Breast epithelium (tissue), 4 donors: ENCODE results near the gene NUDT2. TPM values are rescaled to one million over a fixed set of nuclear protein-coding genes. Genes with fewer than 3 reads are reported as not detected.

Experiments
- DNase-seq, 2 donors: peaks; one replicate each; pipeline ENCODE4 v3.0.0-alpha.2; 2019; ENCODE audit warnings: low spot score in 2 of 2
- H3K27ac ChIP-seq, 2 donors: fragments of 200-600 bp; sonication (generic) in 1 of 2; one replicate each; pipeline ENCODE4 v1.5.1; 2016 to 2019; ENCODE audit warnings: mild to moderate bottlenecking in 1 of 2
- H3K27me3 ChIP-seq, 2 donors: fragments of 200-600 bp; sonication (generic) in 1 of 2; one replicate each; pipeline versions ENCODE4 v1.5.1 to v1.6.0; 2017 to 2019; ENCODE audit warnings: control low read depth in 1 of 2, mild to moderate bottlenecking in 1 of 2
- H3K36me3 ChIP-seq: fragments of 200-600 bp; one replicate; pipeline ENCODE4 v1.5.1; 2019
- H3K4me1 ChIP-seq, 2 donors: fragments of 200-600 bp; sonication (generic); one replicate each; pipeline ENCODE4 v1.5.1; 2016 to 2019; ENCODE audit warnings: control low read depth in 1 of 2
- H3K4me3 ChIP-seq, 3 donors: fragments of 200-600 bp; sonication (generic); 1 replicate in 2 of 3; 2 replicates in 1 of 3; pipeline ENCODE4 v1.5.1; 2016 to 2019; ENCODE audit warnings: mild to moderate bottlenecking in 3 of 3, moderate library complexity in 2 of 3
- H3K9me3 ChIP-seq, 2 donors: fragments of 200-600 bp; sonication (generic) in 1 of 2; one replicate each; pipeline ENCODE4 v1.5.1; 2016 to 2019; ENCODE audit warnings: control low read depth in 1 of 2
- POLR2A ChIP-seq: fragments of 450-650 bp; IDR thresholded peaks from one replicate; pipeline ENCODE4 v1.6.1; 2016; ENCODE audit warnings: antibody characterized with exemption, mild to moderate bottlenecking, moderate library complexity
- POLR2AphosphoS5 ChIP-seq, 3 donors: sonication (generic); formaldehyde crosslinking; IDR thresholded peaks; one replicate each; pipeline ENCODE4 v1.6.1; 2017; ENCODE audit warnings: antibody characterized with exemption in 3 of 3
- intact Hi-C: fragments of 100-400 bp; cut with DNase I; formaldehyde crosslinking; loops from one replicate; pipeline ENCODE4 v1.15.1; 2023; ENCODE audit warnings: low total_unique reads
- total RNA-seq, 3 donors: library from RNA; depleted of rRNA; stranded (reverse); fragments of >200 nt; gene quantifications; one replicate each; pipeline ENCODE4 v1.1.0, GENCODE V29; 2016
- TF ChIP-seq, protein P1 (sequence below), 3 donors: fragments of 450-650 bp; IDR thresholded peaks; one replicate each; pipeline ENCODE4 v1.5.1; 2016 to 2017; ENCODE audit warnings: antibody characterized with exemption in 3 of 3, mild to moderate bottlenecking in 3 of 3, moderate library complexity in 3 of 3

The NUDT2 gene
- total RNA-seq, 3 donors from 2014 or later: 20.0 to 22.0 (median 21.6) TPM

DNA sequence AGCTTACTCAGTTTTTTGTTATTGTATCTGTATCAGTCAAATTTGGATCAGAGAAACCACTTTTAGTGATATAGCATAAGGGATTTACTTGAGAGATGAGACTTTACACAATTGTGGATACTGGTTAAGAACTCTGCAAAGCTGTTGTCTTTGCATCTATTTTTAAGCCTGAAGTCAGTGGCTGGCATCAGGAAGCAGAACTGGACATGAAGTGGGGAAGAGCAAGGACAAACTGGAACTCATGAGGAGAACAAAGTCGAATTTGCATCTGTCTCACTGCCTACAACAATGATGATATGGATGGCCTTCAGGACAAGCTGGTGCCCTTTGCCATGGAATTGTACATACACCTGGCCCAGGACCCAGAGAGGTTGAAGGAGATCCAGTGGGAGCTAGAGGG is 63.1 kb downstream of the NUDT2 start:
- Histone ChIP-seq H3K4me1 (no peaks in the 10 kb centered on the region), H3K27me3 (no peaks in the 10 kb centered on the region), H3K27ac (no peak overlapping the region), H3K4me3 (no peak overlapping the region), H3K36me3 (no peaks in the 10 kb centered on the region), H3K9me3 (no peaks in the 10 kb centered on the region)
- intact Hi-C loops: no loop called here
- no peak for DNase-seq
- no peak for TF ChIP-seq POLR2A
- no peak for TF ChIP-seq POLR2AphosphoS5 (IDR thresholded peaks at IDR 0.05)
- TF ChIP-seq, protein P1, sequence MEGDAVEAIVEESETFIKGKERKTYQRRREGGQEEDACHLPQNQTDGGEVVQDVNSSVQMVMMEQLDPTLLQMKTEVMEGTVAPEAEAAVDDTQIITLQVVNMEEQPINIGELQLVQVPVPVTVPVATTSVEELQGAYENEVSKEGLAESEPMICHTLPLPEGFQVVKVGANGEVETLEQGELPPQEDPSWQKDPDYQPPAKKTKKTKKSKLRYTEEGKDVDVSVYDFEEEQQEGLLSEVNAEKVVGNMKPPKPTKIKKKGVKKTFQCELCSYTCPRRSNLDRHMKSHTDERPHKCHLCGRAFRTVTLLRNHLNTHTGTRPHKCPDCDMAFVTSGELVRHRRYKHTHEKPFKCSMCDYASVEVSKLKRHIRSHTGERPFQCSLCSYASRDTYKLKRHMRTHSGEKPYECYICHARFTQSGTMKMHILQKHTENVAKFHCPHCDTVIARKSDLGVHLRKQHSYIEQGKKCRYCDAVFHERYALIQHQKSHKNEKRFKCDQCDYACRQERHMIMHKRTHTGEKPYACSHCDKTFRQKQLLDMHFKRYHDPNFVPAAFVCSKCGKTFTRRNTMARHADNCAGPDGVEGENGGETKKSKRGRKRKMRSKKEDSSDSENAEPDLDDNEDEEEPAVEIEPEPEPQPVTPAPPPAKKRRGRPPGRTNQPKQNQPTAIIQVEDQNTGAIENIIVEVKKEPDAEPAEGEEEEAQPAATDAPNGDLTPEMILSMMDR (IDR thresholded peaks at IDR 0.05): no peak

Other genes starting within 250 kb of the NUDT2 start
- 10 to 100 TPM; 25.6 to 36.7 (median 29.6) TPM for gene DCAF12, start 202.9 kb upstream of the NUDT2 start, total RNA-seq
- 10 to 100 TPM; 49.5 to 56.5 (median 51.4) TPM for gene UBAP1, start 150.5 kb upstream of the NUDT2 start, total RNA-seq
- gene KIF24, start 301 bp upstream of the NUDT2 start, total RNA-seq: 1 to 10 TPM; 1.3 to 2.6 (median 1.3) TPM
- gene MYORG, start 47.3 kb downstream of the NUDT2 start, total RNA-seq: 10 to 100 TPM in 1 of 3 donors, 1 to 10 TPM in 2; 2.9 to 11.5 (median 6.4) TPM
- 1 to 10 TPM; 8.2 to 9.2 (median 9.0) TPM for gene FAM219A, start 129.0 kb downstream of the NUDT2 start, total RNA-seq
- 1 to 10 TPM in 2 of 3 donors, not detected in 1; 1.6 to 3.2 TPM for gene DNAI1, start 129.2 kb downstream of the NUDT2 start, total RNA-seq
- gene ENHO, start 193.4 kb downstream of the NUDT2 start, total RNA-seq: 1 to 10 TPM in 2 of 3 donors, under 1 TPM in 1; 0.33 to 5.4 (median 1.8) TPM